H9 (cell line): Measurements from ENCODE around the gene PEX14. TPM values are rescaled to one million over a fixed set of nuclear protein-coding genes. Genes with fewer than 3 reads are reported as not detected.

Experiments used
- DNase-seq: peaks from one replicate; pipeline ENCODE4 v3.0.0-alpha.2; 2017
- H2AFZ ChIP-seq: one replicate; pipeline ENCODE4 v1.6.1; 2013; ENCODE audit warnings: mild to moderate bottlenecking, low read length, control low read depth, moderate library complexity
- H2AK5ac ChIP-seq: 2 replicates; pipeline ENCODE4 v1.6.1; 2013; ENCODE audit warnings: low read length, control low read depth, mixed read lengths; ENCODE audit not compliant: insufficient read length
- H2BK120ac ChIP-seq: one replicate; pipeline ENCODE4 v1.6.1; 2013; ENCODE audit warnings: low read depth, mild to moderate bottlenecking, low read length, control low read depth, inconsistent platforms; ENCODE audit not compliant: poor library complexity, severe bottlenecking
- H2BK12ac ChIP-seq: 2 replicates; pipeline ENCODE4 v1.6.1; 2013; ENCODE audit warnings: low read length, control low read depth, mixed read lengths, low read depth; ENCODE audit not compliant: insufficient read length
- H2BK15ac ChIP-seq: 2 replicates; pipeline ENCODE4 v1.6.1; 2013; ENCODE audit warnings: low read depth, low read length, control low read depth
- H2BK20ac ChIP-seq: one replicate; pipeline ENCODE4 v1.6.1; 2013; ENCODE audit warnings: low read depth, mild to moderate bottlenecking, low read length, control low read depth, inconsistent platforms; ENCODE audit not compliant: poor library complexity, severe bottlenecking
- H2BK5ac ChIP-seq: 2 replicates; pipeline ENCODE4 v1.6.1; 2013; ENCODE audit warnings: low read length, control low read depth, mixed read lengths; ENCODE audit not compliant: insufficient read length
- H3K14ac ChIP-seq: 2 replicates; pipeline ENCODE4 v1.6.1; 2013; ENCODE audit warnings: low read length, control low read depth; ENCODE audit not compliant: insufficient read depth
- H3K18ac ChIP-seq: 2 replicates; pipeline ENCODE4 v1.6.1; 2013; ENCODE audit warnings: low read depth, mild to moderate bottlenecking, mixed read lengths, low read length, control low read depth; ENCODE audit not compliant: insufficient read length
- H3K23ac ChIP-seq: 2 replicates; pipeline ENCODE4 v1.6.1; 2013; ENCODE audit warnings: low read length, control low read depth, mixed read lengths, low read depth; ENCODE audit not compliant: insufficient read length
- H3K23me2 ChIP-seq: 2 replicates; pipeline ENCODE4 v1.6.1; 2013; ENCODE audit warnings: low read depth, mild to moderate bottlenecking, mixed read lengths, low read length, control low read depth; ENCODE audit not compliant: insufficient read length, poor library complexity, severe bottlenecking
- H3K27ac ChIP-seq: 2 replicates; pipeline ENCODE4 v1.5.1; 2013; ENCODE audit warnings: low read length, control low read depth, mixed read lengths, low read depth; ENCODE audit not compliant: insufficient read length
- H3K27me3 ChIP-seq: 2 replicates; pipeline ENCODE4 v1.6.1; 2013; ENCODE audit warnings: low read length, control low read depth, inconsistent platforms; ENCODE audit not compliant: insufficient read depth
- H3K4ac ChIP-seq: 2 replicates; pipeline ENCODE4 v1.6.1; 2013; ENCODE audit warnings: low read depth, mild to moderate bottlenecking, control low read depth, inconsistent platforms, low read length, moderate library complexity
- H3K4me1 ChIP-seq: 2 replicates; pipeline ENCODE4 v1.6.1; 2013; ENCODE audit warnings: low read length, control low read depth, inconsistent platforms; ENCODE audit not compliant: insufficient read depth
- H3K4me2 ChIP-seq: 2 replicates; pipeline ENCODE4 v1.6.1; 2013; ENCODE audit warnings: low read length, control low read depth, mixed read lengths; ENCODE audit not compliant: insufficient read length, insufficient read depth
- H3K56ac ChIP-seq: 2 replicates; pipeline ENCODE4 v1.6.1; 2013; ENCODE audit warnings: low read depth, mild to moderate bottlenecking, mixed read lengths, low read length, control low read depth; ENCODE audit not compliant: insufficient read length
- H3K79me1 ChIP-seq: 2 replicates; pipeline ENCODE4 v1.6.1; 2013; ENCODE audit warnings: low read depth, mild to moderate bottlenecking, moderate library complexity, low read length, control low read depth, inconsistent platforms; ENCODE audit not compliant: insufficient read depth, poor library complexity, severe bottlenecking
- H3K79me2 ChIP-seq: 2 replicates; pipeline ENCODE4 v1.6.1; 2013; ENCODE audit warnings: low read length, control low read depth, inconsistent platforms; ENCODE audit not compliant: insufficient read depth
- H3K9ac ChIP-seq: 2 replicates; pipeline ENCODE4 v1.6.1; 2013; ENCODE audit warnings: low read length, control low read depth, mixed read lengths; ENCODE audit not compliant: insufficient read length; ENCODE audit errors: extremely low read depth
- H3K9me3 ChIP-seq: one replicate; pipeline ENCODE4 v1.6.1; 2013; ENCODE audit warnings: low read depth, low read length, inconsistent platforms; ENCODE audit not compliant: control insufficient read depth
- H3T11ph ChIP-seq: one replicate; pipeline ENCODE4 v1.6.1; 2013; ENCODE audit warnings: mild to moderate bottlenecking, low read length, control low read depth, inconsistent platforms
- H4K20me1 ChIP-seq: one replicate; pipeline ENCODE4 v1.6.1; 2013; ENCODE audit not compliant: control insufficient read depth, insufficient read length, insufficient read depth
- H4K5ac ChIP-seq: 2 replicates; pipeline ENCODE4 v1.6.1; 2013; ENCODE audit warnings: low read depth, mild to moderate bottlenecking, mixed read lengths, low read length, control low read depth; ENCODE audit not compliant: insufficient read length
- H4K8ac ChIP-seq: replicated peaks from 2 replicates; pipeline ENCODE4 v1.6.1; 2013; ENCODE audit warnings: low read length, control low read depth, mixed read lengths, low read depth; ENCODE audit not compliant: insufficient read length
- H4K91ac ChIP-seq: 2 replicates; pipeline ENCODE4 v1.6.1; 2013; ENCODE audit warnings: low read depth, mild to moderate bottlenecking, moderate library complexity, mixed read lengths, low read length, control low read depth; ENCODE audit not compliant: insufficient read length
- H3K27ac Mint-ChIP-seq, 3 experiments: 2 replicates in 2 of 3; 3 replicates in 1 of 3; pipeline ENCODE4 v1.8.0; 2020 to 2021; ENCODE audit warnings: mixed read lengths in 3 of 3, mild to moderate bottlenecking in 1 of 3, moderate library complexity in 1 of 3
- H3K27me3 Mint-ChIP-seq: 2 replicates; pipeline ENCODE4 v1.8.0; 2021; ENCODE audit warnings: low read depth, mild to moderate bottlenecking, moderate library complexity, mixed read lengths
- H3K36me3 Mint-ChIP-seq, 3 experiments: 2 replicates in 2 of 3; 3 replicates in 1 of 3; pipeline ENCODE4 v1.8.0; 2020 to 2021; ENCODE audit warnings: low read depth in 3 of 3, mixed read lengths in 3 of 3; ENCODE audit not compliant: insufficient read depth in 1 of 3
- H3K4me1 Mint-ChIP-seq, 2 experiments: 2 replicates each; pipeline ENCODE4 v1.8.0; 2020; ENCODE audit warnings: mixed read lengths in 2 of 2
- H3K4me3 Mint-ChIP-seq, 2 experiments: 2 replicates in 1 of 2; 3 replicates in 1 of 2; pipeline ENCODE4 v1.8.0; 2020 to 2021; ENCODE audit warnings: mild to moderate bottlenecking in 2 of 2, mixed read lengths in 2 of 2, moderate library complexity in 1 of 2
- H3K9me3 Mint-ChIP-seq, 2 experiments: 2 replicates in 1 of 2; 3 replicates in 1 of 2; pipeline ENCODE4 v1.8.0; 2020; ENCODE audit warnings: mild to moderate bottlenecking in 2 of 2, mixed read lengths in 2 of 2, moderate library complexity in 1 of 2
- WGBS: extraction: QIAGEN DNeasy Blood & Tissue Kit; methylation state at CpG from one replicate; pipeline ENCODE4 v1.1.7; 2013; ENCODE audit warnings: missing lambda C conversion rate, low lambda C conversion rate, mixed read lengths; ENCODE audit not compliant: insufficient read length; ENCODE audit errors: extremely low coverage; 5-methylcytosine and 5-hydroxymethylcytosine counted together
- total RNA-seq: library from RNA; stranded (reverse); gene quantifications from 2 replicates; pipeline ENCODE4 v1.2.1, GENCODE V29; 2021
- TF ChIP-seq, protein P1 (sequence below): fragments of 200-600 bp; sonication (generic); conservative IDR thresholded peaks from 3 replicates; pipeline ENCODE4 v1.8.0; 2021; ENCODE audit warnings: antibody characterized with exemption, mild to moderate bottlenecking

Gene PEX14
- total RNA-seq, 1 experiment from 2014 or later: 23.9 TPM

- peak; percentile 72 for DNase-seq
- TF ChIP-seq, protein P1, sequence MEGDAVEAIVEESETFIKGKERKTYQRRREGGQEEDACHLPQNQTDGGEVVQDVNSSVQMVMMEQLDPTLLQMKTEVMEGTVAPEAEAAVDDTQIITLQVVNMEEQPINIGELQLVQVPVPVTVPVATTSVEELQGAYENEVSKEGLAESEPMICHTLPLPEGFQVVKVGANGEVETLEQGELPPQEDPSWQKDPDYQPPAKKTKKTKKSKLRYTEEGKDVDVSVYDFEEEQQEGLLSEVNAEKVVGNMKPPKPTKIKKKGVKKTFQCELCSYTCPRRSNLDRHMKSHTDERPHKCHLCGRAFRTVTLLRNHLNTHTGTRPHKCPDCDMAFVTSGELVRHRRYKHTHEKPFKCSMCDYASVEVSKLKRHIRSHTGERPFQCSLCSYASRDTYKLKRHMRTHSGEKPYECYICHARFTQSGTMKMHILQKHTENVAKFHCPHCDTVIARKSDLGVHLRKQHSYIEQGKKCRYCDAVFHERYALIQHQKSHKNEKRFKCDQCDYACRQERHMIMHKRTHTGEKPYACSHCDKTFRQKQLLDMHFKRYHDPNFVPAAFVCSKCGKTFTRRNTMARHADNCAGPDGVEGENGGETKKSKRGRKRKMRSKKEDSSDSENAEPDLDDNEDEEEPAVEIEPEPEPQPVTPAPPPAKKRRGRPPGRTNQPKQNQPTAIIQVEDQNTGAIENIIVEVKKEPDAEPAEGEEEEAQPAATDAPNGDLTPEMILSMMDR: no peak
- H3K4me1 ChIP-seq: no peaks in the 10 kb centered on the region
Observed at GRCh38 chr1:10651389-10651766, 176.6 kb downstream of the PEX14 start.

More at GRCh38 chr1:10651389-10651766, 176.6 kb downstream of the PEX14 start:
- Histone ChIP-seq H4K8ac (no peak overlapping the region), H3K14ac (no peak overlapping the region), H3K56ac (no peak overlapping the region), H2AFZ (no peak overlapping the region), H3T11ph (no peak overlapping the region), H2BK5ac (no peak overlapping the region), H4K91ac (no peak overlapping the region), H3K18ac (no peak overlapping the region), H3K23ac (no peak overlapping the region), H2BK15ac (no peak overlapping the region), H3K4ac (no peak overlapping the region), H4K5ac (no peak overlapping the region), H2BK12ac (no peak overlapping the region), H3K27ac (no peak overlapping the region), H3K79me2 (no peaks in the 10 kb centered on the region), H2BK20ac (no peak overlapping the region), H3K4me2 (peak overlapping the region; percentile 44), H4K20me1 (no peaks in the 10 kb centered on the region), H3K23me2 (peaks cover 4% of the 10 kb centered on the region), H3K9ac (no peak overlapping the region), H3K9me3 (no peaks in the 10 kb centered on the region), H2AK5ac (no peak overlapping the region), H3K79me1 (no peaks in the 10 kb centered on the region), H2BK120ac (no peak overlapping the region), H3K27me3 (no peaks in the 10 kb centered on the region; the same call in 1 of the 2 replicates)
- Mint-ChIP-seq H3K27ac (no peak overlapping the region), H3K27me3 (no peaks in the 10 kb centered on the region), H3K9me3 (no peaks in the 10 kb centered on the region), H3K4me3 (peak overlapping the region in 1 of 2 experiments; percentile 46; a peak in 2 of 5 replicates), H3K36me3 (peaks cover 0 to 4% (median 0%) of the 10 kb centered on the region in 3 experiments; a peak in 1 of 7 replicates), H3K4me1 (peaks cover 5 to 24% of the 10 kb centered on the region in 2 experiments)
- no CpG with 5 or more reads among the region's 19 CpGs for WGBS
